GM23248 (cell line): ENCODE data around the gene CUEDC2. TPM values are rescaled to one million over a fixed set of nuclear protein-coding genes. Genes with fewer than 3 reads are reported as not detected.
A peak's percentile ranks its signal among the peaks of the same experiment; 100 is the strongest.

Source experiments
- DNase-seq: peaks from one replicate; pipeline ENCODE4 v3.0.0-alpha.2; 2015
- H2AFZ ChIP-seq: fragments of 200-600 bp; sonication (generic); 2 replicates; pipeline ENCODE4 v1.6.1; 2016; ENCODE audit warnings: antibody characterized with exemption
- H3F3A ChIP-seq: fragments of 200-600 bp; sonication (generic); 2 replicates; pipeline ENCODE4 v1.6.1; 2016; ENCODE audit warnings: mild to moderate bottlenecking, antibody characterized with exemption, mixed run types; ENCODE audit not compliant: insufficient read depth
- H3K27ac ChIP-seq: fragments of 200-600 bp; sonication (generic); 2 replicates; pipeline ENCODE4 v1.5.1; 2016; ENCODE audit warnings: mild to moderate bottlenecking
- H3K27me3 ChIP-seq: fragments of 200-600 bp; sonication (generic); replicated peaks from 2 replicates; pipeline ENCODE4 v1.6.1; 2016; ENCODE audit warnings: mild to moderate bottlenecking; ENCODE audit not compliant: insufficient read depth
- H3K36me3 ChIP-seq: fragments of 200-600 bp; sonication (generic); 2 replicates; pipeline ENCODE4 v1.6.1; 2016; ENCODE audit warnings: low read depth, mild to moderate bottlenecking
- H3K4me1 ChIP-seq: fragments of 200-600 bp; sonication (generic); 2 replicates; pipeline ENCODE4 v1.6.1; 2016; ENCODE audit warnings: mild to moderate bottlenecking; ENCODE audit not compliant: insufficient read depth
- H3K4me2 ChIP-seq: fragments of 200-600 bp; sonication (generic); one replicate; pipeline ENCODE4 v1.6.1; 2016; ENCODE audit warnings: mild to moderate bottlenecking; ENCODE audit not compliant: unreplicated experiment
- H3K4me3 ChIP-seq: fragments of 200-600 bp; sonication (generic); 2 replicates; pipeline ENCODE4 v1.5.1; 2016; ENCODE audit warnings: mild to moderate bottlenecking
- H3K79me2 ChIP-seq: fragments of 200-600 bp; sonication (generic); 2 replicates; pipeline ENCODE4 v1.6.1; 2016; ENCODE audit warnings: mild to moderate bottlenecking; ENCODE audit not compliant: insufficient read depth
- H3K9ac ChIP-seq: fragments of 200-600 bp; sonication (generic); 2 replicates; pipeline ENCODE4 v1.6.1; 2016; ENCODE audit warnings: mild to moderate bottlenecking
- H3K9me2 ChIP-seq: fragments of 200-600 bp; sonication (generic); 2 replicates; pipeline ENCODE4 v1.6.1; 2016; ENCODE audit warnings: mixed run types, mild to moderate bottlenecking, moderate library complexity; ENCODE audit not compliant: insufficient read depth
- H3K9me3 ChIP-seq: fragments of 200-600 bp; sonication (generic); one replicate; pipeline ENCODE4 v1.6.1; 2017; ENCODE audit warnings: low read depth
- H4K20me1 ChIP-seq: fragments of 200-600 bp; sonication (generic); 2 replicates; pipeline ENCODE4 v1.6.0; 2016; ENCODE audit not compliant: insufficient read depth
- EZH2 ChIP-seq: fragments of 200-600 bp; sonication (generic); IDR thresholded peaks from 2 replicates; pipeline ENCODE4 v1.6.1; 2018; ENCODE audit warnings: antibody characterized with exemption, mild to moderate bottlenecking; ENCODE audit not compliant: insufficient read depth, poor library complexity, severe bottlenecking
- EZH2phosphoT487 ChIP-seq: fragments of 200-600 bp; sonication (generic); IDR thresholded peaks from 2 replicates; pipeline ENCODE4 v1.6.1; 2018; ENCODE audit warnings: antibody characterized with exemption, moderate library complexity, mild to moderate bottlenecking, low read depth; ENCODE audit not compliant: insufficient read depth
- WGBS, 2 experiments: methylation state at CpG; one replicate each; pipeline ENCODE4 v1.1.6; 2015 to 2017; ENCODE audit warnings: low lambda C conversion rate in 2 of 2, low coverage in 1 of 2; ENCODE audit errors: missing lambda C conversion rate in 2 of 2; 5-methylcytosine and 5-hydroxymethylcytosine counted together
- in situ Hi-C: fragments of 300-500 bp; cut with MboI; formaldehyde crosslinking; loops from 2 replicates; pipeline ENCODE4 v1.15.0; 2020
- polyA plus RNA-seq: library from polyadenylated mRNA; unstranded; fragments of >200 nt; fragmentation: Nextera tagmentation; extraction: Ambion mirVana; gene quantifications from 2 replicates; pipeline ENCODE4 v1.2.1, GENCODE V29; 2016
- total RNA-seq: library from RNA; depleted of rRNA; stranded (reverse); fragments of >200 nt; shearing (Covaris generic); gene quantifications from 2 replicates; pipeline ENCODE4 v1.2.3, GENCODE V29; 2014

Gene CUEDC2
- total and polyA plus RNA-seq, 2 experiments from 2014 or later = 54.1 to 87.6 TPM

DNA sequence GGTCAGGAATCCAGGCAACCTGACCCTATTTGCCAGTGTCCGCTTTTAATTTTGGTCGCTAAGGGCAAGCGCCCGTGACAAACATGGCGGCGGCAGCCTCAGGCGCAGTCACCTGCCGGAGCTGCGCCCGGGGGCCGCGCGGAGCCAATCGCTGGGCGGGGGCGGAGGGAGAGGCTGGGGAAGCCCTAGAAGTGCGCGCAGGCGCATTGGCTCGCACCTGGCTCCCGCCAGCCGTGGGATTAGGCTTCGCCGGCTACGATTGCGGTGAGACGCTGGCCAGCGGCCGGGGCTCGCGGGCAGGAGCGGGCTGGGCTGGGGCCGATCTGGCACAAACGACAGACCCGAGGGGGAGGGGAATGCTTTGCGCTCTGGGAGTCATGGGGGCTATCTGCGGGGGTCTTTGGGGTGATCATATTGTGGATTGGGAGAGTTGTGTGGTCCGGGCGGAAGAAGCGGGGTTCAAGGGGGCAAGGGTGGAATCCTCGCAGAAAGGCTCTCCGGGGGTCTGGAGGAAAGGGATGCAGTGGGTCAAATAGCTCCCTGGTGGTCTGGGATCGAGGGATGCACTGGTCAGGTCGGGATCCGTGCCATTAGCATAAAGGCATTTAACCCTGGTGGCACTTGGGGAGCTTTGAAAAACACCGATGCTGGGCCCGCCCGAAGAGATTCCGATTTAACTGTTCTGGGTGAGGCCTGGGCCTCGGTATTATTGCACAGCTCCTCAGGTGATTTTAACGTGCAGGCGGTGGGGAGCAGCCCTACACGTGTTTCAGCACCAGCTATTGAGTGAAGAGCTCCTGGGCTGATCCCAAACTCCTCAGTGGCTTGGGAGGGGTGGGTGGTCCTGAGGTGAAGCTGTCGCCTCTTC lies 29.0 kb upstream of the CUEDC2 start:
- peak; percentile 81 for DNase-seq
- Histone ChIP-seq H3K27ac (no peak overlapping the region), H4K20me1 (no peaks in the 10 kb centered on the region), H3K36me3 (no peaks in the 10 kb centered on the region), H3K4me1 (no peaks in the 10 kb centered on the region), H2AFZ (peak overlapping the region; percentile 80), H3K4me3 (peak overlapping the region; percentile 70), H3F3A (0 out of 2 replicates have a peak, but pooled peaks cover 6% of the 10 kb centered on the region), H3K79me2 (no peaks in the 10 kb centered on the region), H3K9me2 (no peaks in the 10 kb centered on the region), H3K9ac (peak overlapping the region; percentile 52), H3K27me3 (no peaks in the 10 kb centered on the region), H3K9me3 (no peaks in the 10 kb centered on the region), H3K4me2 (peak overlapping the region; percentile 84)
- in situ Hi-C loops = no loop called here
- no peak for TF ChIP-seq EZH2phosphoT487
- no peak for TF ChIP-seq EZH2
- WGBS, 2 experiments = 18 to 23% methylated on average over 40 to 54 of the region's 54 CpGs

DNA sequence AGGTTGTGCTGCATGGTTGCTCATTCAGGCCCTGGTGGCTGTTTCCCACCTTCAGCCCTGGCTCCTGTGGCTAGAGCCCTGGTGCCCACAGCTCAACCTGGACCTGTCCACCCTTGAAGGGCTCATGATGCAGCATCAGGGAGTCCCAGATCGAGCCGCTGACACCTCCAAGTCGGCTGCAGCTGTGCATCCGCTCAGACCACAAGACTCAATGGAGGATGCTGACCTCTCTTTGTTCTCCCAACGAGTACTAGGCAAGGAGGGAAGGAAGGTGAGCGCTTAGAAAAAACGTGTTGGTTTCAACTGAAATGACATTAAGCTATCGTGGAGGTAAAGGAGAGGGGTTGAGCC lies 28.4 kb upstream of the CUEDC2 start:
- H3K9me2 ChIP-seq = no peaks in the 10 kb centered on the region
- 41 to 42% methylated on average over 8 of the region's 8 CpGs for WGBS, 2 experiments
- H3K4me1 ChIP-seq = peaks cover 5% of the 10 kb centered on the region
- peak overlapping the region; percentile 84 for H3K4me2 ChIP-seq
- H3K4me3 ChIP-seq = peak overlapping the region; percentile 70
- 0 out of 2 replicates have a peak, but pooled peaks cover 6% of the 10 kb centered on the region for H3F3A ChIP-seq
- peak overlapping the region; percentile 80 for H2AFZ ChIP-seq
- no peaks in the 10 kb centered on the region for H3K79me2 ChIP-seq
- no peak overlapping the region for H3K27ac ChIP-seq
- H3K9ac ChIP-seq = peak overlapping the region; percentile 52
- DNase-seq = no peak
- no peaks in the 10 kb centered on the region for H3K27me3 ChIP-seq
- in situ Hi-C loops = no loop called here
- H4K20me1 ChIP-seq = no peaks in the 10 kb centered on the region
- no peaks in the 10 kb centered on the region for H3K36me3 ChIP-seq
- no peak for TF ChIP-seq EZH2phosphoT487
- no peak for TF ChIP-seq EZH2
- no peaks in the 10 kb centered on the region for H3K9me3 ChIP-seq

DNA sequence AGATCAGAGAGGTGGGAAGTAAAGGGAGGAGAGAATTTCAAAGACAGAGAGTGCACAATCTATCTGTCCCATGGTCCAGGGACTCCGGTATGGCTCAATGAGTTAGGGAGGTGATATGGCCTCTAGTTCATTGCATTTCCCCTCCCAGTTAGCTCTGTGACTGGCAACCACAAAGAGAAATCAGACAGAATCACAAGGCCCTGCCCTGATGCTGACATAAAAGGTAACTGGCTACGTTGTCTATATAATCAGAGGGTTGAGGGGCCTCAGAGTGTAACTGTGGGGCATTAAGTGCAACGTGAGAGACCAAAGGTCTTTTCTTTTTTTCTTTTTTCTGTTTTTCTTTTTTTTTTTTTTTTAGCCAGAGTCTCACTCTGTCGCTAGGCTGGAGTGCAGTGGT lies 26.3 kb upstream of the CUEDC2 start:
- no peak for TF ChIP-seq EZH2
- DNase-seq = no peak
- no peaks in the 10 kb centered on the region for H3K9me2 ChIP-seq
- no peak overlapping the region for H3K9ac ChIP-seq
- H3K27ac ChIP-seq = no peak overlapping the region
- peaks cover 17% of the 10 kb centered on the region for H3K4me1 ChIP-seq
- 82 to 86% methylated on average over 3 to 4 of the region's 4 CpGs for WGBS, 2 experiments
- H3K27me3 ChIP-seq = no peaks in the 10 kb centered on the region
- H2AFZ ChIP-seq = no peak overlapping the region
- H3K79me2 ChIP-seq = no peaks in the 10 kb centered on the region
- no peaks in the 10 kb centered on the region for H4K20me1 ChIP-seq
- H3K4me2 ChIP-seq = no peak overlapping the region
- no peaks in the 10 kb centered on the region for H3K9me3 ChIP-seq
- no peak overlapping the region for H3K4me3 ChIP-seq
- peaks cover 10% of the 10 kb centered on the region; the same call in 1 of the 2 replicates for H3F3A ChIP-seq
- no peaks in the 10 kb centered on the region for H3K36me3 ChIP-seq
- in situ Hi-C loops = no loop called here

DNA sequence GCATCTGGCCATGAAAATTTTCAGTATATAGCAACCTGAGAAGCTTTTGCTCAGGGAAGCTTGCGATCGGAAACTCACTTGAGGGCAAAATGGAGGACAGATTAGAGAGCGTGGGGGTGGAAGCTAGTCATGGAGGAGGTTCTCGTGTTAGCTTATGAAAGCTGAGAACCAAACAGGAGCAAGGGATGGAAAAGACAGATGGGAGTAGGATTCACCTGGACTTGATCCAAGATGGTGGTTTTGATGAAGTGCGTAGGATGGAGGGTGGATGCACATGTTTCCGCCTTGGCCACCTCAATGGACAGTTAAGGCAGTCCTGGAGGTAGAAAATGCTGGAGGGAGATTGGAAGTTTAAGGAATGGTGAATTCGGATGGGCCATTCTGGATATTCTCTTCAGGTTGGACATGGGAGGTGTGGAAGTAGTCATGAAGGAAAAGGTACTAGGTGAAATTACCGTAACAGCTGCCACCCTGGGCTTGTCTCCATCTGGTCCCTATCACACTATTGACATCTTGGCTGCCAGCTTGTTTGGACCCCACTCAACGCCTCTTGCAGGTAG lies 25.3 kb upstream of the CUEDC2 start:
- H3K9me3 ChIP-seq = no peaks in the 10 kb centered on the region
- H3K27me3 ChIP-seq = no peaks in the 10 kb centered on the region
- no peaks in the 10 kb centered on the region for H3K79me2 ChIP-seq
- no peak overlapping the region for H3K9ac ChIP-seq
- no peaks in the 10 kb centered on the region for H4K20me1 ChIP-seq
- peaks cover 18% of the 10 kb centered on the region for H3F3A ChIP-seq
- H3K9me2 ChIP-seq = no peaks in the 10 kb centered on the region
- in situ Hi-C loops = no loop called here
- TF ChIP-seq EZH2 (no peak), EZH2phosphoT487 (no peak)
- 79 to 80% methylated on average over 9 of the region's 9 CpGs for WGBS, 2 experiments
- no peak for DNase-seq
- H3K27ac ChIP-seq = no peak overlapping the region
- H3K4me3 ChIP-seq = no peak overlapping the region
- H3K36me3 ChIP-seq = no peaks in the 10 kb centered on the region
- no peak overlapping the region for H3K4me2 ChIP-seq
- peaks cover 26% of the 10 kb centered on the region for H3K4me1 ChIP-seq
- no peak overlapping the region for H2AFZ ChIP-seq
